GM12891 (cell line): Measurements from ENCODE around the gene ERGIC3.

Experiments used
- PAX5 ChIP-seq: IDR thresholded peaks from 2 replicates; pipeline ENCODE4 v1.6.1; 2011; ENCODE audit warnings: low read length, moderate library complexity, mild to moderate bottlenecking; ENCODE audit not compliant: insufficient read depth, severe bottlenecking
- POLR2A ChIP-seq: IDR thresholded peaks from 2 replicates; pipeline ENCODE4 v1.6.1; 2011; ENCODE audit warnings: low read depth, low read length, control low read depth
- POLR2AphosphoS5 ChIP-seq: IDR thresholded peaks from 2 replicates; pipeline ENCODE4 v1.6.1; 2011; ENCODE audit warnings: low read depth, low read length, control low read depth
- TAF1 ChIP-seq: IDR thresholded peaks from 2 replicates; pipeline ENCODE4 v1.6.1; 2011; ENCODE audit warnings: low read depth, low read length, control low read depth

DNA sequence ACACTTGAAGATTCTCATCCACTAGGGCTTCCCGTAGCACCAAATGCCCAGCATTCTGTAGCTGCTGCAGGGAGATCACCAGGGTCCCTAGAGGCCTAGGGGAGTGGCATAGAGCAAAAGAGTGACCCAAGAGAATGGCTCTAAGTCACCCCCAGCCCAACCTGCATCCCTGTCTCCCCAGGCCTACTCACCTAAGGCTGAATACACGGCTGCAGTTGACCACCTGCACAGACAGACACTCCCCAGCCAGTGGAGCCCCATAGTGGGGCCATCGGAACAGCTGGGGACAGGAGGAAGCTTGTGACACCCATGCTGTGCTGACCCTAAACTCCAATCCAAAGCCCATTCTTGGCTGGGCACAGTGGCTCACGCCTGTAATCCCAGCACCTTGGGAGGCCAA, 64.2 kb downstream of the ERGIC3 start:
- TF ChIP-seq POLR2A = no peak
- no peak for TF ChIP-seq TAF1
- no peak for TF ChIP-seq POLR2AphosphoS5
- TF ChIP-seq PAX5 = no peak
